HEK293 (cell line): ENCODE measurements around the gene PIERCE2.

Experiments
- CTCF ChIA-PET: fragments of 350-600 bp; formaldehyde crosslinking; extraction: SDS; loops from one replicate; lab custom pipeline; 2021; ENCODE audit warnings: antibody characterized with exemption; lab: Yijun Ruan, JAX
- POLR2A ChIA-PET: fragments of 300-600 bp; formaldehyde crosslinking; extraction: SDS; loops from one replicate; lab custom pipeline; 2020; ENCODE audit warnings: antibody characterized with exemption, inconsistent platforms; lab: Yijun Ruan, JAX
- H3K27ac ChIP-seq: fragments of 200-500 bp; sonication (Bioruptor generic); 2 replicates; pipeline ENCODE4 v1.5.1; 2014; ENCODE audit warnings: low read depth, low read length, control low read depth, inconsistent platforms; ENCODE audit errors: extremely low read depth
- H3K36me3 ChIP-seq, 2 experiments: fragments of 200-500 bp in 1 of 2; sonication (Bioruptor generic) in 1 of 2; 1 replicate in 1 of 2; 2 replicates in 1 of 2; pipeline ENCODE4 v1.5.1; 2014 to 2017; ENCODE audit warnings: inconsistent platforms in 2 of 2, low read length in 2 of 2; ENCODE audit not compliant: control insufficient read depth in 2 of 2, insufficient read depth in 1 of 2
- H3K4me1 ChIP-seq: fragments of 200-500 bp; sonication (Bioruptor generic); 2 replicates; pipeline ENCODE4 v1.5.1; 2014; ENCODE audit warnings: mild to moderate bottlenecking, low read length, inconsistent platforms; ENCODE audit not compliant: control insufficient read depth, insufficient read depth
- H3K4me3 ChIP-seq: 2 replicates; pipeline ENCODE4 v1.5.1; 2011; ENCODE audit warnings: low read depth, mild to moderate bottlenecking, control low read depth, low read length, moderate library complexity
- H3K9me3 ChIP-seq: fragments of 200-500 bp; sonication (Bioruptor generic); 2 replicates; pipeline ENCODE4 v1.5.1; 2014; ENCODE audit warnings: low read depth, low read length, inconsistent platforms; ENCODE audit not compliant: control insufficient read depth, insufficient read depth
- GLI2 ChIP-seq: fragments of 450-650 bp; formaldehyde crosslinking; IDR thresholded peaks from 2 replicates; pipeline ENCODE4; 2017; ENCODE audit warnings: missing biosample characterization, missing genetic modification characterization, low read depth, borderline replicate concordance
- KLF10 ChIP-seq: fragments of 450-650 bp; IDR thresholded peaks from 2 replicates; pipeline ENCODE4 v1.5.1; 2018; ENCODE audit warnings: missing biosample characterization, mild to moderate bottlenecking, missing genetic modification characterization
- SP2 ChIP-seq: fragments of 450-650 bp; formaldehyde crosslinking; IDR thresholded peaks from 2 replicates; pipeline ENCODE4 v1.5.1; 2016; ENCODE audit warnings: missing biosample characterization, missing genetic modification characterization
- TRIM28 ChIP-seq: IDR thresholded peaks from 2 replicates; pipeline ENCODE4 v1.6.1; 2011; ENCODE audit warnings: low read length, control low read depth, borderline replicate concordance
- YY2 ChIP-seq: fragments of 450-650 bp; formaldehyde crosslinking; IDR thresholded peaks from 2 replicates; pipeline ENCODE4 v1.5.1; 2016; ENCODE audit warnings: missing biosample characterization, missing genetic modification characterization
- ZBTB10 ChIP-seq: fragments of 450-650 bp; formaldehyde crosslinking; IDR thresholded peaks from 2 replicates; pipeline ENCODE4 v1.5.1; 2016; ENCODE audit warnings: missing biosample characterization, missing genetic modification characterization
- ZNF121 ChIP-seq: fragments of 450-650 bp; formaldehyde crosslinking; IDR thresholded peaks from 2 replicates; pipeline ENCODE4 v1.5.1; 2016; ENCODE audit warnings: missing biosample characterization, missing genetic modification characterization
- ZNF19 ChIP-seq: fragments of 450-650 bp; formaldehyde crosslinking; IDR thresholded peaks from 2 replicates; pipeline ENCODE4; 2016; ENCODE audit warnings: missing biosample characterization, missing genetic modification characterization, low read depth
- ZNF354C ChIP-seq: fragments of 450-650 bp; formaldehyde crosslinking; IDR thresholded peaks from 2 replicates; pipeline ENCODE4 v1.5.1; 2016; ENCODE audit warnings: missing biosample characterization, missing genetic modification characterization, low read depth, borderline replicate concordance
- ZNF37A ChIP-seq: fragments of 450-650 bp; IDR thresholded peaks from 2 replicates; pipeline ENCODE4 v1.5.1; 2018; ENCODE audit warnings: missing biosample characterization, missing genetic modification characterization
- ZNF391 ChIP-seq: fragments of 450-650 bp; formaldehyde crosslinking; IDR thresholded peaks from 2 replicates; pipeline ENCODE4 v1.5.1; 2016; ENCODE audit warnings: low read depth, missing biosample characterization, missing genetic modification characterization, borderline replicate concordance
- ZNF416 ChIP-seq: fragments of 450-650 bp; formaldehyde crosslinking; IDR thresholded peaks from 2 replicates; pipeline ENCODE4 v1.5.1; 2016; ENCODE audit warnings: missing biosample characterization, missing genetic modification characterization
- ZNF473 ChIP-seq: fragments of 450-650 bp; formaldehyde crosslinking; IDR thresholded peaks from 2 replicates; pipeline ENCODE4 v1.5.1; 2017; ENCODE audit warnings: missing biosample characterization, missing genetic modification characterization
- ZNF501 ChIP-seq: fragments of 450-650 bp; formaldehyde crosslinking; IDR thresholded peaks from 2 replicates; pipeline ENCODE4 v1.5.1; 2016; ENCODE audit warnings: missing biosample characterization, missing genetic modification characterization
- ZNF561 ChIP-seq: fragments of 450-650 bp; IDR thresholded peaks from 2 replicates; pipeline ENCODE4 v1.5.1; 2018; ENCODE audit warnings: missing biosample characterization, missing genetic modification characterization, borderline replicate concordance
- ZNF610 ChIP-seq: fragments of 450-650 bp; formaldehyde crosslinking; IDR thresholded peaks from 2 replicates; pipeline ENCODE4 v1.5.1; 2016; ENCODE audit warnings: missing biosample characterization, missing genetic modification characterization, borderline replicate concordance
- ZNF677 ChIP-seq: fragments of 450-650 bp; IDR thresholded peaks from 2 replicates; pipeline ENCODE4 v1.5.0; 2018; ENCODE audit warnings: missing biosample characterization, mild to moderate bottlenecking, missing genetic modification characterization, moderate library complexity
- ZNF707 ChIP-seq: fragments of 450-650 bp; formaldehyde crosslinking; IDR thresholded peaks from 2 replicates; pipeline ENCODE4 v1.5.1; 2016; ENCODE audit warnings: missing biosample characterization, missing genetic modification characterization
- ZNF76 ChIP-seq: fragments of 450-650 bp; formaldehyde crosslinking; IDR thresholded peaks from 2 replicates; pipeline ENCODE4; 2016; ENCODE audit warnings: low read depth, missing biosample characterization, missing genetic modification characterization, borderline replicate concordance
- ZNF792 ChIP-seq: fragments of 450-650 bp; formaldehyde crosslinking; IDR thresholded peaks from 2 replicates; pipeline ENCODE4 v1.5.1; 2016; ENCODE audit warnings: missing biosample characterization, missing genetic modification characterization

Gene PIERCE2

GRCh38 chr15:55420171-55420866 is 12.0 kb downstream of the PIERCE2 start:
- no peaks in the 10 kb centered on the region for H3K9me3 ChIP-seq
- no peak overlapping the region for H3K4me3 ChIP-seq
- POLR2A ChIA-PET, result no interaction called here
- peaks cover 2% of the 10 kb centered on the region; the same call in 1 of the 2 replicates for H3K4me1 ChIP-seq
- CTCF ChIA-PET, result interaction anchor here (0.7 to 1.8 kb wide), 2 partner anchors 14 to 19 kb away, joined by 4 to 5 read pairs; no protein-coding TSS in a partner anchor
- H3K36me3 ChIP-seq, result no peaks in the 10 kb centered on the region
- H3K27ac ChIP-seq, result no peak overlapping the region
- TF ChIP-seq ZNF416 (tag by site-specific recombination) (no peak), ZNF121 (tag by site-specific recombination) (no peak), ZNF391 (no peak), ZNF610 (no peak), ZNF707 (tag by site-specific recombination) (no peak), ZBTB10 (tag by site-specific recombination) (no peak), ZNF501 (tag by site-specific recombination) (no peak)

GRCh38 chr15:55422089-55422488 is 13.8 kb downstream of the PIERCE2 start:
- H3K4me1 ChIP-seq, result peaks cover 2% of the 10 kb centered on the region; the same call in 1 of the 2 replicates
- H3K36me3 ChIP-seq, result no peaks in the 10 kb centered on the region
- CTCF ChIA-PET, result interaction anchor here (0.5 to 1.5 kb wide), 3 partner anchors 13 to 19 kb away, joined by 4 to 5 read pairs (median 4); no protein-coding TSS in a partner anchor
- no peaks in the 10 kb centered on the region for H3K9me3 ChIP-seq
- TF ChIP-seq ZNF19 (tag by site-specific recombination), result no peak
- TF ChIP-seq KLF10 (tag by site-specific recombination), result no peak
- no peak for TF ChIP-seq ZNF792 (tag by site-specific recombination)
- TF ChIP-seq GLI2 (tag by site-specific recombination), result no peak
- TF ChIP-seq ZNF76 (tag by site-specific recombination), result no peak
- no peak for TF ChIP-seq SP2 (tag by site-specific recombination)
- TF ChIP-seq ZNF677 (tag by site-specific recombination), result no peak
- TF ChIP-seq TRIM28, result no peak
- TF ChIP-seq ZNF37A, result no peak
- no peak for TF ChIP-seq YY2
- TF ChIP-seq ZNF561 (tag by site-specific recombination), result no peak
- TF ChIP-seq ZNF354C, result no peak
- no peak for TF ChIP-seq ZNF473 (tag by site-specific recombination)
- TF ChIP-seq, all 188 proteins: peak for 0
- POLR2A ChIA-PET, result no interaction called here
- H3K4me3 ChIP-seq, result no peak overlapping the region
- no peak overlapping the region for H3K27ac ChIP-seq
